ENCODE measurements around the gene NDRG3.
"Not testable (repeated sequence)": the region's sequence is repeated elsewhere in the genome, so short reads cannot be mapped to it uniquely, and the experiment has no call there.

The NDRG3 gene

DNA sequence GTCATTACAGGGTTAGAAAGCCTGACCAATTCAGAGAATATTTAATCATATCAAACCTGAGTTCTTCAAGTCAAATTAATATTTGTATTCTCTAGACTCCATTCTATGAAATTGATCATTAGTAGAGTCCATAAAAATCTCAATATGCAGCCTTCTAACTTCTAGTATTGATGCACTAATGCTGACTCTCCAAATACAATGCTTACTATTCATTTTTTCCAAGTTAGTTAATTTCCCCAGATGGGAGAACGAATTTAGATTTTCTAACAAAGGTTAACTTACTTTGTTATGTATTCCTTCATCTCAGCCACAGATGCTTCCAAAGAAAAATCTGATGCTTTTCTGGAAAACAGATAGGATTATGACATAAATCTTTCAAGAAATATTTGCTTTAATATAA, 12.4 kb upstream of the NDRG3 start:
- no peak for DNase-seq

DNA sequence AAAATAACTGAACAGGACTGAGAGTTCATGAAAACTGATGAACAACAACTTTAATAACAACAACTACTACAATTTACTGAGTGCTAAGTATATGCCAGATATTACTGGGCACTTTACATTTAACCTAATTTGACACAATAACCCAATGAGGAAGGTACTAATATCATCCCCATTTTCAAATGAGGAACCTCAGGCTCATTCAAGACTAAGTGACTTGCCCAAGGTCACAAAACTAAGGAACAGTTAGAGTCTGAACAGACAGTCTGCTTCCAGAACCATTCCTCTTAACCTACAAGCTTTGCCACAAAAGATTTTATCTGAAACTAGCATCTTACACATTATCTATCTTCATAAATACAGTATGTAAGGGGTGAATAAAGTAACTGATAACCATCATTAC, 10.6 kb upstream of the NDRG3 start:
- DNase-seq: peak; percentile 39

DNA sequence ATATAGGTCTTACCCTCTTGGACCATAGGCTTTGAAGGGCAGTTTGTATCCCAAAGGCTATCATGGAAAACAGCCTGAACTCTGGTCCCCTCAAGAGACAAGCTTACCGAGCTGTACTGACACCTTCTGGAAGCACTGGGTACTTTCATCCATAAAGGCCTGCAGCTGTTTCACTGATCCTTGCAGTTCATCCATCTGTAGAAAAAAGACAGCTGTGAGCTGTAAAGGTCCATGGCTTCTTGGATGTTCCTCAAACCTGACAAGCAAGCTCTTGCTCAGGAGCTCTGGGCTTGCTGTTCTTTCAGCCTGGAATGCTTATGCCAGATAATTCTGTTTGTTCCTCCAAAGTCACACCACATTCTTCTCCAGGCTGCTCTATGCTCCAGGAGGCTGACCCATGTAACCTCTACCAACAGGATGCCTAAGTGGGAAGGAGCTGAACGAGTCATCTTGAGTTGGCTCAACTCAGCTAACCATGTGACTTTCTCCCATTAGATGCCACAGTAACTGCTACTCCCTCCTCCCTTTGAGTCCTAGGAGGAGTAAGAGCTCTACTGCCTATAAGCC, 8.8 kb upstream of the NDRG3 start:
- peak; percentile 70 for DNase-seq

DNA sequence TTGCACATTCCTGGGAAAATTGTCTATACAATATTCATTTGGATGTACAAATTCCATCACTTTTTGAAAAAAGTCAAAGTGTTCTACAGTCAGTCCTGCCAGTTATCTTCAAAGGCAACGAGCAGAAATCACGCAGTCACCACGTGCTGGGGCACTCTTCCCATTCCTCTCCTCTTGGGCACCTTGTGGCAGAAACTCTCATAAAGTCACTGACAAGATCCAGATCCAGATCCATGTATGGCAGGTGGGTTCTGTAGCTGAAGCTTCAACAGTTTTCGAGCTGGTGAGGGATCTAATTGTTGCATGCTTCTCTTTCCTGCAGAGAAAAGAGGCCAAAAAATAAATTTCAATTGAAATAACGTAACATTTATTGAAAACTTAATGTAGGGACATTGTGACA, 6.7 kb upstream of the NDRG3 start:
- DNase-seq: no peak

DNA sequence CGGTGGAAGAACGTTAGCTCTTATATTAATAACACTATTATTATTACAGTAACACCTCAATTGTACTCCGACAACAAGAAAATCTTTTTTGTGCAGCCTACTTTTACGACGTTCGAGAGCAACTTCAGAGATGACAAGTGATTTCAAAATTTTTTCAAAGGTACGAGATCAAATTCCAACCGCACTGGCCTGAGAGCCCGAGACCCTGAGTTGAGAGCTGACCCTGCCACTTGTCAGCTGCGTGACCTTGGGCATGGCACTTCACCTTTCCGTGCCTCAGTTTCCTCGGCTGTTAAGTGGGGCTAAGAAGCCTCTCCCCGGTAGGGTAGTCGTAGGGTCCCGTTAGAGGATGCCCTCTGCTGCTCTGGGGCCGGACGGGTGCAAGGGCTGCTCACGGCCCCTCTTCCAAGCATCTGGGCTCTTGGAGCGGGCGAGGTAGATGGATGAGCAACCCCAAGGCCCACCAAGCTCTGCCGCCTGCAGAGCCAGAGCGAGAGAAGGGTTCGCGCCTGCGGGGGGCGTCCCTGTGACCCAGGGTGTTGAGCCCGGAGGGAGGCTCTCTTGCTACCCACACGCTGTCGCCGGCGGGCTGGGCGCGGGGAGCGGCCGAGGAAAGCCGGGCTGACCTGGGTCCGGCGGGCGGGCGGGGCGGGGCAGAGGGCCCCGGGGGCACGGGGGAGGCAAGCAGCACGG, 510 bp downstream of the NDRG3 start:
- no peak for DNase-seq

DNA sequence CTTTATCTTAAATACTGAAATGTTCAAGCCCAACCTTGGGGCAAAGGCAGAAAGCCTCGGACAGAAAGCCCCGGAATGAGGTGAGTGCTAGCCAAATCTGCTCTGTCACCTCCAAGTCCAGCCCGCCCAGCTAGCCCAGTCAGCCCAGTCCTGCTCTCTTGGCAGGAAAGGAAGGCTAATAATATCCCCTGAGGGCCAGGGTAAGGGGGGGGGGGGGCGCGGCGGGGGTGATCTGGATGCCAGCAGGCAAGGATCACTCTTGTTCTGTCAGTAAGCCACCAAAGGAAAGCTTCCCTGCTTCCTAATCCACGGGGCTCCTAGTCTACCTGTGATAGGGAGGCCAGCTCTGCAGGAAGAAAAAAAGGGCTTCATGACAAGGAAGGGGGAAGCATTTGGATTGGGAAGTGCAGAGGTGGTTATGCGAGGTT, 1.1 kb downstream of the NDRG3 start:
- no peak for DNase-seq

DNA sequence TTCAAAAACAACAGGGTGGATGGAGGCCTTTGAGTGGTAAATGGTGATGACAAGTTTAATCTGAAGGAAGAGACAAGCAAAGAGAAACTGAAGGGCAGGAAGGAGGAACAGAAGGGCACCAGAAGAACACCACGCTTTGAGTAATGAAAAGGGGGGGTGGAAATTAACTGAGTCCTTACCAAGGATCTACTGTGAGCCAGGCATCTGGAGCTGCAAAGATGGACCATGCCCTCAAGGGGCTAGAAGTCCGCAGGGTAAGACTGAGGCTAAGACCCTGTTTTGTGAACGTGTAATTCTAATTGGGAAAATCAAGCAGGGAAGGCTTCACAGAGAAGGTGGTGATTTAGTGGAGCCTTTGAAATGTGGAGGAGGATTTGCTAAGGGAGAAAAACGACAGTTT, 1.6 kb downstream of the NDRG3 start:
- DNase-seq: no peak

DNA sequence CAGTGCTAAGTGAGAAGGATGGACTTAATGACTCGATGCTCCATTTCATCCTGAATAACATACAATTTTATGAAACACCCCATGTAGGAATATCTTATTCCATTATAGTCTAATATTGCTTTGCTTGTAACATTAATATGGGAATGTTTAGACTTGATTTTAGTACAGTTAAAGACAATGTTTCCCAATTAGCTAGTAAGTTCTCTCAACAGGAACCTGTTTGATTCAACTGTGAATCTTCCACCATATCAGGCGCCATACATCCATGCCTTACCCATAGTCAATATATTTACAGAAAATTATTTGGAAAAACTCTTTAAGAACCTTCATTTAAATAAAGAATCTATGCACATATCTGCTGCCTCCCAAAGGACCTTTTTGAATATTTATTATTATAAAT, 3.3 kb downstream of the NDRG3 start:
- no peak for DNase-seq

DNA sequence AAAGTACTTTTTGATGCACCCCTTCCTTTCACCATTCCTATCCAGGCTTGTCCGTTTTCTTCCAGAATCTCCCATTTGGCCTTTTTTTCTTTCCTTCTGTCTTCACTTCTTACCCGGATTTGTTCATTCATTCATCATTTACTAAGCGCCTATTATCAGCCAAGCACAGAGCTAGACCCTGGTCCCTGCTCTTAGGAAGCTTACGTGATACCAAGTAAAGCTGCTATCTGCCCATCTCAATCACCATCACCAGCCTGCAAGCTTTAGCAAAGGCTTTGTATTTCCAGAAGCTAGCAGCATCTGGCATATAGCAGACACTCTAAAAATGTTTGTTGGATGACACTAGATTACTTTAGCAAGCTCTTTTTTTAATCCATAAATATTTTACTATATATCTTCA, 4.8 kb downstream of the NDRG3 start:
- DNase-seq: no peak

DNA sequence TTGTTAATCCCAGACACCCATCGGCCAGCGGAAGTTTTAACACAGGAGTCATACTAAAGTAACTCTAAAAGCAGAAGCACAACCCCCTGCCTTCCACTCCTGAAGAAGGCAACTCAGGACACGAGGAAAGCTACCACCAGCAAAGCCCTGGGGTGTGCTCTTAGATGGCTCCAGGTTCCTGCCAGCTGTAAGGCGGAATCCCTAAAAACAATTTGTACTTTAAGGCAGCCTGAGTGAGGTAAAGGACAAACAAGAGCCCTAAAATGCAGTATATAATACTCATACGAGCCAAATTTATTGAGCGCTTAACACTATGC, 8.7 kb downstream of the NDRG3 start:
- DNase-seq: no peak

DNA sequence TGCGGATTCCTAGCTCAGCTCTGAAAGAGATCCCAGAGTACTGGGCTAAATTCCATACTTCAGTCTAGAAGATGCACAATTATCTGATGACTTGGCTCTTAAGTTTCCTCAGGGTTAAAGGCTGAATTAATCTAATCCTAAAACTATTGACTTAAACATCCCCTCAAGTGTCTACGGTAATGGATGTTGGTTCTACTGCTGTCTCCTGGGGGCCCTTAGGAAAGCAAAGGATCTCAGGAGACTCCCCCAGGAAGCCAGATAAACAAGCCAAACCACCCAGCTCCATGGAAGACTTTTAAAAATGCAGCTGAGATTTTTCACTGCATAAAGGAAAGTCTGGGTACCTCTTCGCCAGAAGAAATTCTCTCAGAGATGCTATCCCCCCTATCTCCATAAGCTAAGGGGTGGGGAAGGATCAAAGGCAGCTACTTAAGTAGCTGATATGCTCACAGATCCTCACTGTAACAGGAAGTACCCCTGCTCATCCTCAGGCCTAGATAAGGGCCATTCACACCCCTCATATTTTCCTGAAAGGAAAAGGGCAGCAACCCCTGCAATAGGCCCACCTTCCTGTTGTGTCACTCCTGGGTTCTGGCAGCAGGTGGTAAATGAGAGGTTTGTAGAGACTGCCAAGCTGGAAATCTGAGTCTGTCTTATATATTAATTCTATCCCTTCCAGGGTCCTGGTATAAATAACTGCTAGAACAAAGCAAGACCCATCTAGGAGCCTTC, 9.3 kb downstream of the NDRG3 start:
- no peak for DNase-seq

DNA sequence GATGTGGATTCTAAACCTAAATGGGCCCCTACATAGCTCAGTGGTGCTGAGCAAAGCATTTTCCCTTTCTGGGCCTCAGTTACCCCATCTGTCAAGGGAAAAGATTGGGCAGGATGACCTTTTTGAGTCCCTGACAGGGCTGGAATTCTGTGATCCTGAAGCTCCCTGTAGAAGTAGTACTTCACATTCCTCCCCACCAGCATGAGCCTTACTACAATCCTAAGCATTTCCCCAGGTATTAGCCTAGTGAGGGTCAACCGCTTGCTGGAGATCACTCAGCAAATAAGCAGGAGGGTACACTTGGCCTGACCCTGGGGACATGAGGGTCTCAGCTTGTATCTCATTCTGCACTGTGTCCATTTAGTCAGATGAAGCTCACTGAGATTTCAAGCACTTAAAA, 13.4 kb downstream of the NDRG3 start:
- DNase-seq: no peak

DNA sequence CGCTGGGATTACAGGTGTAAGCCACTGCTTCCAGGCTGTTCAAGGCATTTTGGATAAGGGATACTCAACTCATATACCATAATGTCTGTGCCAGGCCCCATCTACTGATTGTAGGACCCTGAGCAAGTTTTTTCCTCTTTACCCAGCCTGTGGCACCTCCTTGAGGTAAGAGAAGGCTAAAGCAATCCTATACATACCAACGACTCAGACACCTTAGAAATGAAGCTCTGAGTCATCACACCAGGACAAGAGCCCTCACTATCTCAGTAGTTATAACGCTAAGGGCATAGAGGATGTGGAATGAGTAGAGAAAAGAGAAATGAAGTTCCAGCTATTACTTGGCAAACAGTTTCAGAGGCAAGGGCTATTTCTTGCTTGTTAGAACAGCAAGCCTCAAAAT, 16.9 kb downstream of the NDRG3 start:
- no peak for DNase-seq

DNA sequence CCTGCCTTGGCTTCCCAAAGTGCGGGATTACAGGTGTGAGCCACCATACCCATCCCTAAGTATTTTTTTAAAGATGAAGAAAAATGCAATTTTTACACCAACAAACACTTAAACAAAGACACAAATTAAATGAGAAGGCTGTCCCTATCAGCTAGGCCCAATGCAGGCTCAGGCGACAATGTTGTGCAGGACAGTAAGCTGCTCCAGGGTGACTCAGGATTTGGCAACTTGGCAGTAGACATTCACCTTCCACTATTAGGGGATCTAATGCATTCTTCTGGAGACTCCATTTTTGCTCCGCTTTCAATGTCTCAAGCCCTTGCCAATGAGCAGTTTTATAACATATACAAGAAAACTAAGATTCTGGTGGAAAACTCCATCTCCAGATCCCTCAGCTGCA, 19.7 kb downstream of the NDRG3 start:
- no peak for DNase-seq

DNA sequence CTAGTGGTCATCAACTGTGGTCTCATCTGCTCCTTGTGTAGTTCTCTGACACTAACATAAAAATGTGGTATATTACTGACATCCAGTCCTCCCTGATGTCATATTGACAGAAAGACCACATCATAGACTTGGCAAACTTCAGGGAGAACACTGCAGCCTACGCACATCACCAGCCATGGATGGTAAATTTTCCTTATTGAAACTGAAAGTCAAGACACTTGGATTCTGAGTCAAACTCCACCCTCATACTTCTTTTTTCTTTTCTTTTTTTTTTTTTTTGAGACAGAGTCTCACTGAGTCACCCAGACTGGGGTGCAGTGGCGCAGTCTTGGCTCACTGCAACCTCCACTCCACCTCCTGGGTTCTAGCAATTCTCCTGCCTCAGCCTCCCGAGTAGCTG, 25.4 kb downstream of the NDRG3 start:
- peak; percentile 86 for DNase-seq

DNA sequence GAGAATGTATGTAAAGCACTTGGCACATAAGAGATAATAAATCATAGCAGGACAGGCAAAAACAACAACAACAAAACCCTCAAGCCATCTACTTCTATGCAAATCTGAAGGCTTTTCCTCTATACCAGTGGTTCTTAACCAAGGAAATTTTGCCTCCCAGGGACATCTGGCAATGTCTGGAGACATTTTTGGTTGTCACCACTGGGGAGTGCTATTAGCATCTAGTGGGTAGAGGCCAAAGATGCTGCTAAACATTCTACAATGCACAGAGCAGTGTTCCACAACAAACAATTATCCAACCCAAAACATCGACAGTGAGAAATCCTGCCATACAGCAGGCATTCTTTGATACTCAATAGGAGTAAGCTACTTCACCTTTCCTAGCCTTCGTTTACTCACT, 28.2 kb downstream of the NDRG3 start:
- peak; percentile 48 for DNase-seq

DNA sequence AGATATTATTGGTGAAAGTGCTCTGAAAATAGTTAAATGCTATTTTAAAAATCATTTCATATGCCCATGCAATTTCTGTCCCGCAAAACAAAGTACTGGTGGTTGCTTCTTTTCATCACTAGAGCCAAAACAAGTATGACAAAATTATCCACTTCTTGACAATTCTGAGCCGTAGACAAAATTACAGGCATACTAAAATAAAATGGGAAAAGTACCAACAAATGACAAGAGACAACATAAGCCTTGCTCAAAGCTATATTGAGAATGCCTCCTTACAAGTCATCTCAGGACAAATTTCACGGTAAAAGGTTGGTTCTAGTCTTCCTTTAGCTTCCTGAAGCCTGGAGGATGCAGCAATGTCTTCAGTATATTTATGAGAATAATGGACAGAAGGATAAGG, 28.9 kb downstream of the NDRG3 start:
- no peak for DNase-seq

DNA sequence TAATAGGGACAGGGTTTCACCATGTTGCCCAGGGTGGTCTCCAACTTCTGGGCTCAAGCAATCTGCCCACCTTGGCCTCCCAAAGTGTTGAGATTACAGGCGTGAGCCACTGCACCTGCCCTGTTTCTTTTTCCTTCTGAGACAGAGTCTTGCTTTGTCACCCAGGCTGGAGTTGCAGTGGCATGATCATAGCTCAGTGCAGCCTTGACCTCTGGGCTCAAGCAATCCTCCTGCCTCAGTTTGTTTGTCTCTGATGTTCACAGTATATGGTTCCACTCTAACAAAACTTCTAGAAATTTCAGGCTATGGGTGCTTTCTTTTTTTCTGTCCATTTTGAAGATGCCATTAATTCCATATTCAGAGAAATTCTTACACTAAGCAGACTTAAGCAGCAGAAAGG, 33.1 kb downstream of the NDRG3 start:
- no peak for DNase-seq

DNA sequence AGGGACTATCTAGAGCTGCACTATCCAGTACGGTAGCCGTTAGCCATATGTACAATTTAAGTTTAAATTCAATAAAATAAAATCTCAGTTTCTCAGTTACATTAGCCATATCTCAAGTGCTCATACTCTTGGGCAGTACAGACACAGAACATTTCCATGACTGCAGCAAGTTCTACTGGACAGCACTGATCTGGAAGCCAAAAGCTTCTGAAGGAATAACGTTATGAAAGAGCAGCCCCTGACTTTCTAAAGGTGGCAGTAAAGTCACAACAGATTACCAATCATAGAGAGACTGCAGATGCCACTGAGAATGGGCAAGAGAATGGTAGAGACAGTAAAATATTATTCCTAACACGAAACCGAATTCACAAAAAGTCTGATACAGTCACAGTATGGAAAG, 36.8 kb downstream of the NDRG3 start:
- DNase-seq: no peak

DNA sequence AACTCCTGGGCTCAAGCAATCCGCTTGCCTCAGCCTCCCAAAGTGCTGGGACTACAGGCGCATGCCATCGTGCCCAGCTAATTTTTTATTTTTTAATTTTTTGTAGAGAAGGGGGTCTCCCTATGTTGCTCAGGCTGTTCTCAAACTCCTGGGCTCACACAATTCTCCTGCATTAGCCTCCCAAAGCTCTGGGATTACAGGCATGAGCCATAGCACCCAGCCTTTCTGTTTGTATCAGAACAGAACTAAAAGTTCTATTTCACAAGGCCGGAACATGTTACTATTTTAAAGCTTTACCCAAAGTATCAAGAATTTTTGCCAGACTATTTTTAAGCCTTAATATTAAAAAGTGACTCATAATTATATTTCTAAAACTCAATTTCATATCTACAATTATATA, 42.4 kb downstream of the NDRG3 start:
- DNase-seq: no peak

DNA sequence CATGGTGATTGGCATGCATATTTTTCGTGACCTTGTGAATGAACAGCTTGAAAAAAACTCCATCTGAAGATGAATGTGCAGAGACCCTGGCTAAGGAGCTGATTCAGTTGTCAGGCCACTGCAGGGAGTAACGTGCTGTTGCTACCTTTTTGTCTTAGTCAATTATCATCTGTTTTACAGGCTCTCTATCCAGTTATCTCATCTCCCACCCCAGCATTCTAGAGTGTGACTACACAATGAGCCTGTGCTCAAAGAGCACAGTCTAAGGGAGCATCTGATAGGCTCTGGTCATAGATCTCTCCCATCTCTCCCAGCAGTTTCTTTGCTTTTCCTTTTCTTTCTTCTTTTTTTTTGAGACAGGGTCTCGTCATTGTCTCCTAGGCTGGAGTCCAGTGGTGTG, 45.5 kb downstream of the NDRG3 start:
- DNase-seq: no peak

DNA sequence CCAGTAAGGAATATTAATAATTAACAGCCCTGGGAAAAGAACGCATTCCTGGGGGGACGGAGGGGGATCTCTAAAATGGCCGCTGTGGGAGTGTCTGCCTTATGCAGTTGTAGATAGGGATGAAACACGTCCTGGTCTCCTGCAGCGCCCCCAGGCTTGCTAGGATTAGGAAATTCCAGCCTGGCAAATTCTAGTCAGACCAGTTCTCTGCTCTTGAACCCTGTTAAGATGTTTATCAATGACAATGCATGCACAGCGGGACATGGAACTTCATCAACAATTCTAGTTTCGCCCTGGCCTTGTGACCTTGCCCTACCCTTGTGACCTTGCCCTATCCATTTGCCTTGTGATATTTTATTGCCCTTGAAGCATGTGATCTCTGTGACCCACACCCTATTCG, 50.4 kb downstream of the NDRG3 start:
- DNase-seq: not testable (repeated sequence)

DNA sequence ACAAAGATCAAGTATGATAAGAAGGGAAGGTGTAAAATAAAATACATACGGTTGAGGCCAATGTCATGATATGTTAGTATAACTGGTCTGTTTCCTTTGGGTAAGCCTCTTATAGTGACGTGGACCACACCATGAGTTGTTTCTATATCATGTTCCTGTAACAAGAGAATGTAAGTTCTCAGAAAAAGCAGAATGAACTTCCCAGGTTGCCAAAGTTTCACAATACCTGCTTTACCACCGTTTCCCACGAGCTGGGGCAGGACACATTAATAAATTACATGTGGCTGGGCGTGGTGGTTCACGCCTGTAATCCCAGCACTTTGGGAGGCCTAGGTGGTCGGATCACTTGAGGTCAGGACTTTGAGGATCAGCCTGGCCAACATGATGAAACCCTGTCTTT, 57.3 kb downstream of the NDRG3 start:
- DNase-seq: no peak

DNA sequence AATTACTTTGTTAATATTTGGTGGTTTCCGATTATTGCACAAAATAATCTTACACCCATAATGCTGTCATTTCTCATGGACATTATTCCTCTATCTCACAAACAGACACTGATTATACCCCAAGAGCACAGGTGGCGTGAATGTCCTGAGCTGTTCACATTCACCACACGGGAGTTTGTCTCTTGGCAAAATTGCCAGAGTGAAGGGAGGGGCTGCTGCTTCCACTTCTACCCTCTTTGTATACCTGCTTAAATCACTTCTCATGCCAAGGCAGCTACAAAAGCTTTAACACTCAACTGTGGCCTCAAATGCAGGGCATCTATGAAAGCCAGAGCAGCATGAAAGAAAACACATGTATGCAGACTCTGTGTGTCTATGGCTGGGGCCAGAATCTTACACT, 58.0 kb downstream of the NDRG3 start:
- DNase-seq: no peak

DNA sequence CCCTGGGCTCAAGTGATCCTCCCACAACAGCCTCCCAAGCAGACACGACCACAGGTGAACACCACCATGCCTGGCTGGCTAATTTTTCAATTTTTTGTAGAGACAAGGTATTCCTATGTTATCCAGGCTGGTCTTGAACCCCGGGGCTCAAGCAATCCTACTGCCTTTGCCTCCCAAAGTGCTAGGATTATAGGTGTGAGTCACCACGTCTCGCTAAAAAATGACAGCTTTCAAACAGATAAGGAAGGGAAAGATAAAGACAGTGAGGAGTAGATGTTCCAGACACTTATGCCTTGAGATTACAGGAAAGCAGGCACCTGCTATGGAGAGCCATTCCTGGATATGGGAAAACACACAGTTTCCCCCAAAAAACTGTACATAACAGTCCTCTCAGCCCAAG, 58.9 kb downstream of the NDRG3 start:
- DNase-seq: no peak

Data from suppressor macrophage treated with lipopolysaccharide for 4 hours (primary cell).